KOPT-K1 (cell line): ENCODE results near the gene SPATA46.

ENCODE experiments used
- H3K27ac ChIP-seq: fragments of 200-600 bp; sonication (generic); 2 replicates; pipeline ENCODE4 v1.5.1; 2016; ENCODE audit warnings: antibody characterized with exemption, mild to moderate bottlenecking, low read depth, low read length; ENCODE audit not compliant: poor library complexity, severe bottlenecking
- H3K36me3 ChIP-seq: fragments of 200-600 bp; sonication (generic); 2 replicates; pipeline ENCODE4 v1.5.1; 2017; ENCODE audit warnings: antibody characterized with exemption, mild to moderate bottlenecking, low read length, moderate library complexity; ENCODE audit not compliant: insufficient read depth
- H3K9me3 ChIP-seq: fragments of 200-600 bp; sonication (generic); 2 replicates; pipeline ENCODE4 v1.5.1; 2017; ENCODE audit warnings: antibody characterized with exemption, low read length, mild to moderate bottlenecking; ENCODE audit not compliant: insufficient read depth, poor library complexity, severe bottlenecking

SPATA46 gene

DNA sequence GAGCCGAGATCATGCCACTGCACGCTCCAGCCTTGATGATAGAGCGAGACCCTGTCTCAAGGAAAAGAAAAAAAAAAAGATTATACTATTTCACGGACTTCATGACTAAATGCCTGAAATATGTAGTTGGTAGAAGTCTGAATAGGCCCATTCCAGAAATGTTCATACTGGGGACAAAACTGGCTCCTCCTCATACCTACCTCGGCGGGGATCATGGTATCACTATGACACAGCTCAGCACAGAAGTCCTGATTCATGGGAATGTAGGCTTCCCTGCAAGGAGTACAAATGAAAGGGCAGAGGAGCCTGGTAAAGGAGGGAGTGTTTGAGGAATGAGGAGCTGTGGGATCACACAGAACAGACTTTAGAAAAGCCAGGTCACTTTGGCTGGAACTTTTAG lies 5.0 kb downstream of the SPATA46 start:
- H3K36me3 ChIP-seq, result no peaks in the 10 kb centered on the region
- no peaks in the 10 kb centered on the region for H3K9me3 ChIP-seq
- no peak overlapping the region for H3K27ac ChIP-seq

DNA sequence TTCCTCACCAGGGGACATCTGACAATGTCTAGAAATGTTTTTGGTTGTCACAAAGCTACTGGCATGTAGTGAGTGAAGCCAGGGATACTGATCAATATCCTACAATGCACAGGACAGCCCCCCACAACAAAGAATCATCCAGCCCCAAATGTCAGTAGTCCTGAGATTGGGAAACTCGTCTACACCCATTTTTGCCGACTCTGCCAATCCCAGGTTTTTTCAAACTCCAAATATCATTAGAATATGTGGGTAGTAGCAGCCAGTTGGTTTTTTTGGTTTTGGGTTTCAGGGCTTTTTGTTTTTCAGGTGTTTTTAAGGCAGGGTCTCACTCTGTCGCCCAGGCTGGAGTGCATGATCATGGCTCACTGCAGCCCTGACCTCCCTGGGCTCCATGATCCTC lies 5.9 kb downstream of the SPATA46 start:
- Histone ChIP-seq H3K36me3 (no peaks in the 10 kb centered on the region), H3K27ac (no peak overlapping the region), H3K9me3 (no peaks in the 10 kb centered on the region)

DNA sequence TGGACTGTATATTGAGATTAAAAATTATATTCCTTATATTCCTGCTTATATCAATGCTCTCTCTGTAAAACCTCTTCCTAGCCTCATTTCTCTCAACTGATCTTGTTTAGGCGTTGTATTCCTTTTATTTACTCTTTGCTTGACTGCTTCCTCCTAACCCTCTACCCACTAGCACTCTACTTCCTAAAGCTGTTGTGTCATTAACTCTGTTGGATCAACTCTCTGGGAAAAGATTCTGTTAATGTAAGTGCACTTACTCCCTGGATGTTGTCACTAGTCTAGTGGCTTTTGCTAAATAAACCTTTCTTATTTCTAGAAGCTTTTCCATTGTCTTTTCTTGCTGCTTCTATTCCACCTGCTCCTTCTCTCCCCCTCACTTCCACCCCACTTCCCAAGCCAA lies 6.5 kb downstream of the SPATA46 start:
- Histone ChIP-seq H3K36me3 (no peaks in the 10 kb centered on the region), H3K27ac (no peak overlapping the region), H3K9me3 (no peaks in the 10 kb centered on the region)

DNA sequence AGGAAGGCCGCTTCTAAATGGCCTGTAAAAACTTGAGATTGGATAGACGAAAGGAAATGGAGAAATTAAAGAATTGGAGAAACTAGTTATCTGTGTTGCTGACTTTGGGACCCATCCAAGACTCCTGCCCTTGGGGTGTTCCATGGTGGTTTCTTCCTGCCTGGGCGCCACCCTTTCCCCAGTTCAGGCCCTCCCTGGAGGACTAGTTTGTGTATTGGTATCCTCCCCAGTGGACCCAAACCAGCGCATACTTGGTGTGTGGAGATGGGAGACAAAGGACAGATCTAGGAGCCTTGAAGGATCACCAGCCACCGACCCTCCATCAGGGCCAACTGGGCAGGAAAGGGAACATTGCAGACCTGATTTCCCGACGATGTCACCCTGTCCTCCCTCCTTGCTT lies 7.1 kb downstream of the SPATA46 start:
- H3K27ac ChIP-seq, result no peak overlapping the region
- H3K9me3 ChIP-seq, result no peaks in the 10 kb centered on the region
- H3K36me3 ChIP-seq, result no peaks in the 10 kb centered on the region

DNA sequence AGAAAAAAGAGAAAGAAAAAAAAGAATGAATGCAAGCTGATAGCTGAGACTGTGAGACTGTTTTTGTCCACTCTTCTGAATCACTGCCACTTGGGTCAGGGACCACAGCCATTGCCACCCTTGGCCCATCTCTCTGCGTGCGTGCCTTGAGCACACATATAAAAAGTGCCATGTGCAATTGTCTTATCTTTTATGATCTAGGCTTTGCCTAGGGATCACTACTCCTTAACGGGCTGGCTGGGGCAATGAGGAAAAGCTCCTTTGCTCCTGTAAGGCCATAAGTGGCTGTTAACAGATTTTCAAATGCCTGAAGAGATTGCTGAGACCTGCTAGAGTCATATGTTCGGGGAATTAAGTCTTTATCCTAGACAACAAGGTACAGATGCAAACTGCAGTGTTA lies 8.2 kb downstream of the SPATA46 start:
- Histone ChIP-seq H3K9me3 (no peaks in the 10 kb centered on the region), H3K36me3 (no peaks in the 10 kb centered on the region), H3K27ac (no peak overlapping the region)

DNA sequence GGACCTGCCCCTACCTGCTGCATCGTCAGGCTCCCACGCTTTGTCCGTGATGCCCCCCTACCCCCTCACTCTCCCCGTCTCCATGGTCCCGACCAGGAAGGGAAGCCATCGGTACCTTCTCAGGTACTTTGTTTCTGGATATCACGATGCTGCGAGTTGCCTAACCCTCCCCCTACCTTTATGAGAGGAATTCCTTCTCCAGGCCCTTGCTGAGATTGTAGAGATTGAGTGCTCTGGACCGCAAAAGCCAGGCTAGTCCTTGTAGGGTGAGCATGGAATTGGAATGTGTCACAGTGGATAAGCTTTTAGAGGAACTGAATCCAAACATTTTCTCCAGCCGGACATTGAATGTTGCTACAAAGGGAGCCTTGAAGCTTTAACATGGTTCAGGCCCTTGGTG lies 8.9 kb downstream of the SPATA46 start:
- no peaks in the 10 kb centered on the region for H3K36me3 ChIP-seq
- H3K9me3 ChIP-seq, result no peaks in the 10 kb centered on the region
- H3K27ac ChIP-seq, result no peak overlapping the region

DNA sequence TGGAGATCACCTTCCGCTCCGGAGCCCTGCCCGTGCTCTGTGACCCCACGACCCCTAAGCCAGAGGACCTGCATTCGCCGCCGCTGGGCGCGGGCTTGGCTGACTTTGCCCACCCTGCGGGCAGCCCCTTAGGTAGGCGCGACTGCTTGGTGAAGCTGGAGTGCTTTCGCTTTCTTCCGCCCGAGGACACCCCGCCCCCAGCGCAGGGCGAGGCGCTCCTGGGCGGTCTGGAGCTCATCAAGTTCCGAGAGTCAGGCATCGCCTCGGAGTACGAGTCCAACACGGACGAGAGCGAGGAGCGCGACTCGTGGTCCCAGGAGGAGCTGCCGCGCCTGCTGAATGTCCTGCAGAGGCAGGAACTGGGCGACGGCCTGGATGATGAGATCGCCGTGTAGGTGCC lies 9.6 kb downstream of the SPATA46 start:
- no peak overlapping the region for H3K27ac ChIP-seq
- no peaks in the 10 kb centered on the region for H3K36me3 ChIP-seq
- no peaks in the 10 kb centered on the region for H3K9me3 ChIP-seq

DNA sequence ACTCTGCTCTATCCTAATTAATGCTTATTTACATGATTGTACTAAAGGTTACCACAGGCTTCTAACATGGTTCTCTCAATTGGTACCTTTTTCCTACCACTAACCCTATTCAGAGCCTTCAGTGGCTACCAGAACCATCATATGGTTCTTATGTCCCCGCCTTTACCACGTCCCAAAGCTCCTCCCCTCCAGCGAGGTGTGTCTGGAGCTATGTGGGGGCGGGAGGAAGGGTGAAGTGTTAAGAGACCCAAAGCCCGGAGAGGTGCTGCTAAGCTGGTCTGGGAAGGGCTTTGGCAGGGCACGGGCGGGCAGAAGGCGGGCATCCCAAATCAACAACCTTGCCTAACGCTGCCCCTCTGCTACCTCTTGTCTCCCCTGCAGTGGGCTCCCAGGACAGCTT lies 10.0 kb downstream of the SPATA46 start:
- H3K36me3 ChIP-seq, result no peaks in the 10 kb centered on the region
- H3K9me3 ChIP-seq, result no peaks in the 10 kb centered on the region
- no peak overlapping the region for H3K27ac ChIP-seq

DNA sequence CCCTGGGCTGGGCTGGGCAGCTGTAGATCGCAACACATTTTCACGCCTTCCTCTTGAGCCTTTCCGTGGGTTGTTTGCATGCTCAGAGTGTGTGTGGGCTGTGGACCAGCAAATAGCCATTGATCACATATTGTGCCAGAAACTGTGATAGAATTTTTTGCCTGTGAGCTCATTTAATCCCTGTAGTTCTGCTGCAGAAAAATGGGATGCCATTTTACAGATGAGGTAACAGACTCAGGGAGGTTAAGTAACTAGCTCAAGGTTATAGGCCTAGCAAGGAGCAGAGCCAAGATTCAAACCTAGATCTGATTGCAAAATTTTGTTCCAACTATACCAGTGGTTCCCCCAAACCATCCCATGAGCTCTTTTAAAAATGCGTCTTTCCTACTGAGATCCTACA lies 10.5 kb downstream of the SPATA46 start:
- Histone ChIP-seq H3K36me3 (no peaks in the 10 kb centered on the region), H3K27ac (no peak overlapping the region), H3K9me3 (no peaks in the 10 kb centered on the region)

DNA sequence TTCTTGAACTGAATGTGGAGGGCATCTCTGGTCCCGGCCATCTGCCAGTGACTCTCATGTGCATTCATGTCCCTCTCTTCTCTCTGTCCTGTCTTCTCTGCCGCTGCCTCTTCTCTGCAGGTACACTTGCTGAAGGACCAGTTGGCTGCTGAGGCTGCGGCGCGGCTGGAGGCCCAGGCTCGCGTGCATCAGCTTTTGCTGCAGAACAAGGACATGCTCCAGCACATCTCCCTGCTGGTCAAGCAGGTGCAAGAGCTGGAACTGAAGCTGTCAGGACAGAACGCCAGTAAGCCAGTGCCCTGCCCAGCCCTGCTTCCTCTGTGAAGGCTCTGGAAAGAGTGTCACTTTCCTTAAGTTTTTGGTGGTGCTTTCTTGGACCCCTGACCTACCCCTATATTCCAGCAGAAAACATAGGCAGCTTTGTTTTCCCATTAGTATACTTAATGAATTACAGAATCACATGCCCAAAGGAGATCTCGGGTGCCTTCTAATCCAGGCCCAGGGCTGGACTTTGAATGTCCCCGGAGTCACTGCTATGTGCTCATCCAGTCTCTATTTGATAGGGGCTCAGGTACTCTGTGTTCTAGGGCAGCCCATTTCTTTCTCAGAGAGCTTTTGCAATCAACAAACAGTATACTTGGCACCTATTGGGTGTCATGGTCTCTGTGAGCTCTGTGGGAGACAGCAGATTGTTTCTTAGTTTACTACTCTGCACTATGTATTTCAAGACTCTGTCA lies 11.2 kb downstream of the SPATA46 start:
- H3K9me3 ChIP-seq, result no peaks in the 10 kb centered on the region

DNA sequence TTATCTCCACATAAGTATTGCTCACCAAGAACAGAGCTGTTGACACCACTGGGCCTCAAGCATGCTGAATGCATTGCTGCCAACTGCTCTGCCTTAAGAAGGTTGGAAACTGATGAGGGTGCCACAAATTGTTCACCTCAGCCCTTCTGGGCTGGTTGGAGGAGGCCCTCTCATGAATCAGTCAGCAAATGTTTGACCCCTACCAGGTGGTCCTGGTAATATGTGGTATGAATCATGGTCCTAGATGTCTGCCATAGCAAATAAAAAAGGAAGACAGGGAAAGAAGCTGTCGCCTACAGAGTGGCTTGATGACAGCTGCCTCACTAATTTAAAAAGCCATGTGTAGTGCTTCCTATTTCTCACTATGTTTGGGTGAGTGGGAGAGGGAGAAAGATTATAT lies 12.2 kb downstream of the SPATA46 start:
- Histone ChIP-seq H3K36me3 (no peaks in the 10 kb centered on the region), H3K9me3 (no peaks in the 10 kb centered on the region), H3K27ac (no peak overlapping the region)

More for the DNA sequence above, 11.2 kb downstream of the SPATA46 start:
- H3K36me3 ChIP-seq, result no peaks in the 10 kb centered on the region
- no peak overlapping the region for H3K27ac ChIP-seq

DNA sequence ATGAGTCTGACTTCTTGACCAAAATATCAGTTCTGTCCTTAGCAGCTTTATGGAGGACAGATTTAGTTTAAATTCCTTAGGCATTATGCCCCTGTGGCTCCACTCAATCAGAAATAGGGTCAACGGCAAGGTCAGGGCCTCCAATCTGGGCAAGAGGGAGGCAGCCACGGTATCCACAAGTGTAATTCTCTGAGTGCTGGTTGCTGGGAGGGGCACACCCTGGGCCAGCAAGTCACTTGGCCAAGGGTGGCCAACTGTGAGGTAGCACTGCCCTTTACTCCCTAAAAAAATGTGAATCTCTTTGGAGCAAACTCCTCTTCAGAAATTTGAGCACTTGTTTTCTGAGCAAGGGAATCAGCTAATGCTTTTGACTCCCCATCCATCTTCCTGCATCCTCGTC lies 12.8 kb downstream of the SPATA46 start:
- H3K9me3 ChIP-seq, result no peaks in the 10 kb centered on the region
- H3K36me3 ChIP-seq, result no peaks in the 10 kb centered on the region
- no peak overlapping the region for H3K27ac ChIP-seq

DNA sequence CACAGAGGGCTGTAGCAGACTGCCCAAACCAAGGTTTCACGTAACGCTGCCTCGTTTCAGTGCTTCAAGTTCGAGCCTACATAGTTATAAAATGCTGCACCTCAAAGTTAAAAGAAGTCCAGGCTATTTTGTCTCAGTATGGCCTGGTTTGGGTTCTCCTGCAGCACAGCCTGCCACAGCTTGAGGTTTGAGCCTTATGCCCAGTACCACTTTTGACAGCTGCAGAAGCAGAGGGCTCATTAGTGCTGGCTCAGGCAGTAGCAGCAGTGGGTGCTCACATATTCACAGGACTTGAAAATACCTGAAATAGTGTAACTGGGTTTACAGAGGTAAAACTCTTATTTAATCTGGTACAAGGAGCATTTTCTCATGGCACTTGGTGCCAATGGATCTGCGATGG lies 15.3 kb downstream of the SPATA46 start:
- no peaks in the 10 kb centered on the region for H3K9me3 ChIP-seq
- no peaks in the 10 kb centered on the region for H3K36me3 ChIP-seq
- no peak overlapping the region for H3K27ac ChIP-seq

DNA sequence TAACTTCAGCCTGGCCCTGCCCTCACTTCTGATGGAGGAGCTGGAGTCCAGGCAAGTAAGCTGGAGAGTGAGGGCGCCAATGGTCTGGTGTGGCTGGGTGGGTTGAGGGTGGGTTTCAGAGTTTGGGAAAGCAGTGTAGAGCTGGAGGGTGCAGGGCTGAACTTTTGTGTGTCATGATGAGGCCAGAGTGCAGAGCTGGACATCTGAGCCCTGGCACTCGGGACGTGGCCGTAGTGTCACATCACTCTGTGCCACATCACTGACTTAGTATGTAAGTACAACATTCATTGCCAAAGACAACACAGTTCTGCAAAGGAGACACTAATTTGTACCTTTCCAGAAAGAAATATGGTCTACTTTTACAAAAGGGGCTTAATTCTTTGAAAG lies 15.8 kb downstream of the SPATA46 start:
- Histone ChIP-seq H3K36me3 (no peaks in the 10 kb centered on the region), H3K9me3 (no peaks in the 10 kb centered on the region), H3K27ac (no peak overlapping the region)

DNA sequence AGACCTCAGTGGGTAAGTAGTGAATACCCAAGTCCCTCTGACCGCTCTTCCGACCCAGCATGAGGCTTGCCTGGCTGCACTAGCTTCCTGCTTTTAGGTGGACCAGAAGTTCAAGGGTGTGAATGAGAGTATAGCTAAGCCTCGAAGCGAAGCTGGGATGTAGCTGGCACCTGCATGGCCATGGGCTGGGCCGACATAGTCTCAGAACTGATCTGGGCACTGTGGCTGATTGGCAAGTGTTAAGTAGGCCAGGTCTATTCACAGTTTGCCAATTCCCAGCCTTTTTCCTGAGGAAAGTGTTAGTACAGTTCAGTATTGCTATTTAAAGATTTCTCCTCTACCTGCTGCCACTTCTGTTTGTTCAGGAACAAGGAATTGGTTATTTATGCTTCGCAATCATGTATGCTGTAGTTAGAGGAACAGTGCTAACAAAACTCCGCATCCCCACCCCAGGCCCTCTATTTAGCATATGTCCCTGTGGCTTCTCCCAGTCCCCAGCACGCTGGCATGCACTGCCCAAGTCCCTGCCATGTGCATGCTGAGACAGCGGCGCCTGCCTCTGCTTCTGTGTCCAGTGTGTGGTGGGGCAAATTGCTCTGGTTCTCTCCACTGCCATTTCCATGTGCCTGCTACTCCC lies 16.3 kb downstream of the SPATA46 start:
- Histone ChIP-seq H3K9me3 (no peaks in the 10 kb centered on the region), H3K36me3 (no peaks in the 10 kb centered on the region), H3K27ac (no peak overlapping the region)

DNA sequence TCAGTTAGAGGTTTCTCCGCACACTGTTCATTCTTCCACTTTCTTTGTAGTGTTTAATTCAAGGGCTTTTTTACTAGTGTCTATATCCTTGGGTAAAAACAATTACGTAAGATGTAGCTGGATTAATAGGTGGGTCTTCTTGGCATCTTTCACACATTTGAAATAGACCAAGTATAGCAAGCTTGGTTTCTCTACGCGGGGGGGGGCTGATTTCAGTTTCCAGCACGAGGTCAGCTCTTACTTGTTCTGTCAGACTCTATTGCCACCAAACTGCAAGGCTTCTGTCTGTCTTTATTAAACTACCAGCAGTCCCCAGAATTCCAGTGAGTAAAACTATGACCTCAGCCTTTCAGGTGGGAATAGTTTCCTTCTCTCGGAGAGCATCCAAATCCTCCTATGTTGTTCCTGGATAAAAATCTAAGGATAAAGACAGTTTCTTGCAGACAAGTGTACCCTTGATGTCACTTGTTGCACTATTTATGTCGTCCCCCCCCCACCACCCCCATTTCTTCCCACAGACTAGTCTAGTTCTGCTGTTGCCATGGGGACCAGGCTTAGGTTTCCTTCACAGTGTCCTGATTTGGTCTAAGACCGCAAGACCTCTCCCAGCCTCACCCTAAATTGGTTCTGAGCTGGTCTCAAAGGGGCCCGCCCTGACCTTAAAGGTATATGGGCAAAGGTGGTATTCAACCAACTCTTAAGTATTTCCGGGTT lies 17.0 kb downstream of the SPATA46 start:
- no peaks in the 10 kb centered on the region for H3K36me3 ChIP-seq

More for the DNA sequence above, 17.0 kb downstream of the SPATA46 start:
- Histone ChIP-seq H3K9me3 (no peaks in the 10 kb centered on the region), H3K27ac (no peak overlapping the region)
